HCT116 (cell line): Measurements from ENCODE around the gene TOMM22. TPM values are rescaled to one million over a fixed set of nuclear protein-coding genes. Genes with fewer than 3 reads are reported as not detected.

Experiments
- CTCF ChIP-seq, 3 experiments: fragments of 200-600 bp in 1 of 3; sonication (generic) in 1 of 3; IDR thresholded peaks in 2 of 3; conservative IDR thresholded peaks in 1 of 3; 2 replicates each; pipeline ENCODE4 v1.5.1; 2012 to 2017; ENCODE audit warnings: low read depth in 2 of 3, low read length in 2 of 3, antibody characterized with exemption in 1 of 3, borderline replicate concordance in 1 of 3, control low read depth in 1 of 3, mild to moderate bottlenecking in 1 of 3, mixed read lengths in 1 of 3, mixed run types in 1 of 3, moderate library complexity in 1 of 3; ENCODE audit not compliant: insufficient read depth in 1 of 3
- ELF1 ChIP-seq: IDR thresholded peaks from 2 replicates; pipeline ENCODE4 v1.6.1; 2012; ENCODE audit warnings: low read depth, borderline replicate concordance
- ZBTB33 ChIP-seq: IDR thresholded peaks from 2 replicates; pipeline ENCODE4 v1.6.1; 2011; ENCODE audit warnings: mild to moderate bottlenecking, low read length, moderate library complexity; ENCODE audit not compliant: insufficient replicate concordance; ENCODE audit errors: extremely low read depth
- total RNA-seq: library from RNA; stranded (reverse); gene quantifications from one replicate; pipeline ENCODE4 v1.2.1, GENCODE V29; 2021; ENCODE audit not compliant: unreplicated experiment
- TF ChIP-seq, protein P1 (sequence below): IDR thresholded peaks from 2 replicates; pipeline ENCODE4 v1.6.1; 2012; ENCODE audit warnings: low read depth

Gene TOMM22
- total RNA-seq, 1 experiment from 2014 or later: 136 TPM

DNA sequence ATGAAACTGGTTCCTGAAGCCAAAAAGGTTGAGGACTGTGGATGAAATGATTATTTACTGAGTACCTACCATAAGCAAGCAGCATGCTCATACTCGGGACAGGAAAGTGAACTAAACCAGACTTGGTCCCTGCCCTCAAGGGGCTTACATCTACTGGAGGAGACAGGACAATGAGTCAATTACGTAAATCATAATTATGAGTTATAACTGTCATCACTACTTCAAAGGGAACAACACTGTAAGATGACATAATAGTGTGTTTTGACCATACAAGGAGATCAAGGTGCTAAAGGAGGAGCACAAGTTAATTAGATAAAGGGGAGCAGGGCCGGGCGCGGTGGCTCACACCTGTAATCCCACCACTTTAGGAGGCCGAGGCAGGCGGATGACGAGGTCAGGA is 28.0 kb upstream of the TOMM22 start (continued):
- TF ChIP-seq, protein P1, sequence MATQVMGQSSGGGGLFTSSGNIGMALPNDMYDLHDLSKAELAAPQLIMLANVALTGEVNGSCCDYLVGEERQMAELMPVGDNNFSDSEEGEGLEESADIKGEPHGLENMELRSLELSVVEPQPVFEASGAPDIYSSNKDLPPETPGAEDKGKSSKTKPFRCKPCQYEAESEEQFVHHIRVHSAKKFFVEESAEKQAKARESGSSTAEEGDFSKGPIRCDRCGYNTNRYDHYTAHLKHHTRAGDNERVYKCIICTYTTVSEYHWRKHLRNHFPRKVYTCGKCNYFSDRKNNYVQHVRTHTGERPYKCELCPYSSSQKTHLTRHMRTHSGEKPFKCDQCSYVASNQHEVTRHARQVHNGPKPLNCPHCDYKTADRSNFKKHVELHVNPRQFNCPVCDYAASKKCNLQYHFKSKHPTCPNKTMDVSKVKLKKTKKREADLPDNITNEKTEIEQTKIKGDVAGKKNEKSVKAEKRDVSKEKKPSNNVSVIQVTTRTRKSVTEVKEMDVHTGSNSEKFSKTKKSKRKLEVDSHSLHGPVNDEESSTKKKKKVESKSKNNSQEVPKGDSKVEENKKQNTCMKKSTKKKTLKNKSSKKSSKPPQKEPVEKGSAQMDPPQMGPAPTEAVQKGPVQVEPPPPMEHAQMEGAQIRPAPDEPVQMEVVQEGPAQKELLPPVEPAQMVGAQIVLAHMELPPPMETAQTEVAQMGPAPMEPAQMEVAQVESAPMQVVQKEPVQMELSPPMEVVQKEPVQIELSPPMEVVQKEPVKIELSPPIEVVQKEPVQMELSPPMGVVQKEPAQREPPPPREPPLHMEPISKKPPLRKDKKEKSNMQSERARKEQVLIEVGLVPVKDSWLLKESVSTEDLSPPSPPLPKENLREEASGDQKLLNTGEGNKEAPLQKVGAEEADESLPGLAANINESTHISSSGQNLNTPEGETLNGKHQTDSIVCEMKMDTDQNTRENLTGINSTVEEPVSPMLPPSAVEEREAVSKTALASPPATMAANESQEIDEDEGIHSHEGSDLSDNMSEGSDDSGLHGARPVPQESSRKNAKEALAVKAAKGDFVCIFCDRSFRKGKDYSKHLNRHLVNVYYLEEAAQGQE: no peak
- TF ChIP-seq CTCF (IDR thresholded peaks at IDR 0.05 in 2 of 3, conservative IDR thresholded peaks at IDR 0.05 in 1 of 3; ENCODE audit: borderline replicate concordance in 1 of 3, insufficient read depth in 1 of 3, low read depth in 2 of 3, low read length in 2 of 3): no peak
- no peak for TF ChIP-seq ZBTB33
- TF ChIP-seq ELF1: no peak
- TF ChIP-seq, all 23 proteins: peak for 0
